ENCODE results near the gene LRRC4B. TPM values are rescaled to one million over a fixed set of nuclear protein-coding genes. Genes with fewer than 3 reads are reported as not detected.
A peak's percentile ranks its signal among the peaks of the same experiment; 100 is the strongest.

The LRRC4B gene
- total RNA-seq, 1 experiment from 2014 or later: 8.7 TPM

- in situ Hi-C loops (cut with HindIII; ENCODE audit: low pct_unique_long_range_greater_than_20kb, low sequenced_read_pairs): no loop called here
- peak; percentile 82 for DNase-seq (ENCODE audit: low read depth)
Observed at GRCh38 chr19:50556282-50557008, 11.8 kb downstream of the LRRC4B start.

- in situ Hi-C loops (cut with HindIII; ENCODE audit: low pct_unique_long_range_greater_than_20kb, low sequenced_read_pairs): no loop called here
- peak; percentile 41 for DNase-seq (ENCODE audit: low read depth)
Observed at GRCh38 chr19:50555450-50556281, 12.6 kb downstream of the LRRC4B start.

- in situ Hi-C loops (cut with HindIII; ENCODE audit: low pct_unique_long_range_greater_than_20kb, low sequenced_read_pairs): no loop called here
- no peak for DNase-seq (ENCODE audit: low read depth)
Observed at GRCh38 chr19:50555033-50555432, 13.2 kb downstream of the LRRC4B start.

- in situ Hi-C loops (cut with HindIII; ENCODE audit: low pct_unique_long_range_greater_than_20kb, low sequenced_read_pairs): no loop called here
- no peak for DNase-seq (ENCODE audit: low read depth)
Observed at GRCh38 chr19:50554212-50554611, 14.0 kb downstream of the LRRC4B start.

- in situ Hi-C loops (cut with HindIII; ENCODE audit: low pct_unique_long_range_greater_than_20kb, low sequenced_read_pairs): no loop called here
Observed at GRCh38 chr19:50553134-50553703, 15.0 kb downstream of the LRRC4B start.

GRCh38 chr19:50552540-50552939, 15.7 kb downstream of the LRRC4B start:
- in situ Hi-C loops (cut with HindIII; ENCODE audit: low pct_unique_long_range_greater_than_20kb, low sequenced_read_pairs): no loop called here
- no peak for DNase-seq (ENCODE audit: low read depth)

More at GRCh38 chr19:50553134-50553703, 15.0 kb downstream of the LRRC4B start:
- DNase-seq (ENCODE audit: low read depth): no peak

GRCh38 chr19:50551715-50552187, 16.5 kb downstream of the LRRC4B start:
- in situ Hi-C loops (cut with HindIII; ENCODE audit: low pct_unique_long_range_greater_than_20kb, low sequenced_read_pairs): no loop called here
- no peak for DNase-seq (ENCODE audit: low read depth)

GRCh38 chr19:50551034-50551714, 17.1 kb downstream of the LRRC4B start:
- in situ Hi-C loops (cut with HindIII; ENCODE audit: low pct_unique_long_range_greater_than_20kb, low sequenced_read_pairs): no loop called here
- no peak for DNase-seq (ENCODE audit: low read depth)

GRCh38 chr19:50550594-50550966, 17.7 kb downstream of the LRRC4B start:
- in situ Hi-C loops (cut with HindIII; ENCODE audit: low pct_unique_long_range_greater_than_20kb, low sequenced_read_pairs): no loop called here
- DNase-seq (ENCODE audit: low read depth): no peak

GRCh38 chr19:50549927-50550593, 18.2 kb downstream of the LRRC4B start:
- in situ Hi-C loops (cut with HindIII; ENCODE audit: low pct_unique_long_range_greater_than_20kb, low sequenced_read_pairs): no loop called here
- no peak for DNase-seq (ENCODE audit: low read depth)

GRCh38 chr19:50549059-50549926, 18.9 kb downstream of the LRRC4B start:
- DNase-seq (ENCODE audit: low read depth): no peak
- in situ Hi-C loops (cut with HindIII; ENCODE audit: low pct_unique_long_range_greater_than_20kb, low sequenced_read_pairs): no loop called here

- no peak for DNase-seq (ENCODE audit: low read depth)
- in situ Hi-C loops (cut with HindIII; ENCODE audit: low pct_unique_long_range_greater_than_20kb, low sequenced_read_pairs): no loop called here
Observed at GRCh38 chr19:50548191-50549058, 19.8 kb downstream of the LRRC4B start.

- in situ Hi-C loops (cut with HindIII; ENCODE audit: low pct_unique_long_range_greater_than_20kb, low sequenced_read_pairs): no loop called here
- DNase-seq (ENCODE audit: low read depth): no peak
Observed at GRCh38 chr19:50547385-50548190, 20.6 kb downstream of the LRRC4B start.

- in situ Hi-C loops (cut with HindIII; ENCODE audit: low pct_unique_long_range_greater_than_20kb, low sequenced_read_pairs): no loop called here
- no peak for DNase-seq (ENCODE audit: low read depth)
Observed at GRCh38 chr19:50546527-50547221, 21.6 kb downstream of the LRRC4B start.

GRCh38 chr19:50542943-50543342, 25.3 kb downstream of the LRRC4B start:
- in situ Hi-C loops (cut with HindIII; ENCODE audit: low pct_unique_long_range_greater_than_20kb, low sequenced_read_pairs): no loop called here
- DNase-seq (ENCODE audit: low read depth): no peak
